IMR-90 (cell line): ENCODE results near the gene DENND1C.

Source experiments
- BHLHE40 ChIP-seq: fragments of 150-350 bp; IDR thresholded peaks from 2 replicates; pipeline ENCODE4 v1.6.1; 2016; ENCODE audit warnings: mild to moderate bottlenecking, low read depth, low read length
- CEBPB ChIP-seq: IDR thresholded peaks from 2 replicates; pipeline ENCODE4 v1.6.1; 2012; ENCODE audit warnings: low read depth, low read length, improper control_type of control experiment
- CHD1 ChIP-seq: IDR thresholded peaks from 2 replicates; pipeline ENCODE4 v1.6.1; 2012; ENCODE audit warnings: low read depth, low read length, improper control_type of control experiment
- MAZ ChIP-seq: IDR thresholded peaks from 2 replicates; pipeline ENCODE4 v1.6.1; 2012; ENCODE audit warnings: low read depth, mild to moderate bottlenecking, low read length, improper control_type of control experiment, moderate library complexity, borderline replicate concordance
- MXI1 ChIP-seq: IDR thresholded peaks from 2 replicates; pipeline ENCODE4 v1.6.1; 2012; ENCODE audit warnings: low read depth, mild to moderate bottlenecking, low read length, moderate library complexity, borderline replicate concordance
- POLR2A ChIP-seq: IDR thresholded peaks from 2 replicates; pipeline ENCODE4 v1.6.1; 2012; ENCODE audit warnings: mild to moderate bottlenecking, low read depth, low read length
- RAD21 ChIP-seq: IDR thresholded peaks from 2 replicates; pipeline ENCODE4 v1.6.1; 2012; ENCODE audit warnings: low read length, improper control_type of control experiment
- RCOR1 ChIP-seq: IDR thresholded peaks from 2 replicates; pipeline ENCODE4 v1.6.1; 2012; ENCODE audit warnings: mild to moderate bottlenecking, low read length, improper control_type of control experiment; ENCODE audit not compliant: insufficient replicate concordance
- RFX5 ChIP-seq: IDR thresholded peaks from 2 replicates; pipeline ENCODE4 v1.8.0; 2012; ENCODE audit warnings: low read depth, mild to moderate bottlenecking, low read length, moderate library complexity
- TF ChIP-seq, protein P1 (sequence below): conservative IDR thresholded peaks from 2 replicates; pipeline ENCODE4 v1.5.1; 2012; ENCODE audit warnings: mild to moderate bottlenecking, low read depth, low read length, improper control_type of control experiment

DNA sequence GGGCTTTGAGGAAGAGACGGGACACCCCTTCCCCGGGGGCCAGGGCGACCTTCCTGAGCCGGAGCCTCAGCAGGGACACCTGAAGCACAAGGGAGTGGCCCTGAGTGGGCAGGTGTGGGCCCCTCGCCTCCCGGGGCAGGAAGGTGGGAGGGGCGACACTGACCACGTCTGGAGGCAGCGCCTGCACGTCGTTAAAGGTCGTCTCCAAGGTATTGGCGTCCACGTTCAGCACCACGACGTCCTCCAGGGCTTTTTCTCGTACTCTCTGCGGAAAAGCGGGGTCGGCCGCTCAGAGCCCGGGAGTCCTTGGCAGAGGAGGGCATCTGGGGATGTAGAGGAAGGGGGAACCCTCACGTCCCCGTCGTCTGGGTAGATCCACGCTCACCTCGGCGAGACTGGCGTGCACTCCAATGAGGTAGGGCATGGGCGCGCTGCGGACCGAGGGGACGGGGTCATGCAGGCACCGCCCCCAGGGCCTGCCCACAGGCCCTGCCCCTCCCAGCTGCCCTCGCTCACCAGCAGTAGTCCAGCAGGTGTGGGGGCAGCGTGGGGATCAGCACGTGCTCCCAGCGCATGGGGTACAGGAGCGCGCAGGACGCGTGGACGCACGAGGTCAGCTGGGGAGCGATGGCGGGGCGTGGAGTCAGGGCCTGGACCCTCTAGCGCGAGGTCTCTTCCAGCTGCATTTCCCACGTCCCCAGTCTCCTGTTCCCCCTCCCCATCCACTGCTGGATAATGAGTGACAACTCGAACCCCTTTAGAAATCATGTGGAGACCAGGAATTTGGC, 6.1 kb downstream of the DENND1C start:
- TF ChIP-seq, protein P1, sequence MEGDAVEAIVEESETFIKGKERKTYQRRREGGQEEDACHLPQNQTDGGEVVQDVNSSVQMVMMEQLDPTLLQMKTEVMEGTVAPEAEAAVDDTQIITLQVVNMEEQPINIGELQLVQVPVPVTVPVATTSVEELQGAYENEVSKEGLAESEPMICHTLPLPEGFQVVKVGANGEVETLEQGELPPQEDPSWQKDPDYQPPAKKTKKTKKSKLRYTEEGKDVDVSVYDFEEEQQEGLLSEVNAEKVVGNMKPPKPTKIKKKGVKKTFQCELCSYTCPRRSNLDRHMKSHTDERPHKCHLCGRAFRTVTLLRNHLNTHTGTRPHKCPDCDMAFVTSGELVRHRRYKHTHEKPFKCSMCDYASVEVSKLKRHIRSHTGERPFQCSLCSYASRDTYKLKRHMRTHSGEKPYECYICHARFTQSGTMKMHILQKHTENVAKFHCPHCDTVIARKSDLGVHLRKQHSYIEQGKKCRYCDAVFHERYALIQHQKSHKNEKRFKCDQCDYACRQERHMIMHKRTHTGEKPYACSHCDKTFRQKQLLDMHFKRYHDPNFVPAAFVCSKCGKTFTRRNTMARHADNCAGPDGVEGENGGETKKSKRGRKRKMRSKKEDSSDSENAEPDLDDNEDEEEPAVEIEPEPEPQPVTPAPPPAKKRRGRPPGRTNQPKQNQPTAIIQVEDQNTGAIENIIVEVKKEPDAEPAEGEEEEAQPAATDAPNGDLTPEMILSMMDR = no peak
- TF ChIP-seq POLR2A (no peak), CEBPB (no peak), RFX5 (no peak), RAD21 (no peak), MAZ (no peak), RCOR1 (no peak), CHD1 (no peak), BHLHE40 (no peak), MXI1 (no peak)
